IMR-90 (cell line): Measurements from ENCODE around the gene SEC61B. TPM values are rescaled to one million over a fixed set of nuclear protein-coding genes. Genes with fewer than 3 reads are reported as not detected.

Source experiments
- ATAC-seq: fragments of 200-7000 bp; cut with Tn5 transposase; 2 replicates; pipeline ENCODE4 v1.9.1; 2020; ENCODE audit warnings: low read depth, mild to moderate bottlenecking, moderate library complexity
- BruUV-seq: library from RNA; stranded (reverse); fragments of 400-500 nt; replicated peaks from 2 replicates; lab custom pipeline; 2021; lab: Mats Ljungman, UMichigan
- CTCF ChIA-PET: fragments of 300-600 bp; formaldehyde crosslinking; extraction: SDS; loops from one replicate; lab custom pipeline; 2021; ENCODE audit warnings: antibody characterized with exemption; lab: Yijun Ruan, JAX
- POLR2A ChIA-PET: fragments of 300-600 bp; sonication (Branson Sonifier 250); formaldehyde crosslinking; loops from one replicate; lab custom pipeline; 2022; ENCODE audit warnings: antibody characterized with exemption; ENCODE audit not compliant: unreplicated experiment; lab: Charles Lee
- DNase-seq: peaks from one replicate; pipeline ENCODE4 v3.0.0; 2013
- H2AFZ ChIP-seq: replicated peaks from 2 replicates; pipeline ENCODE3; 2013; ENCODE audit warnings: low read length, mild to moderate bottlenecking; ENCODE audit not compliant: poor library complexity
- H2AK5ac ChIP-seq: 2 replicates; pipeline ENCODE4 v1.6.1; 2013; ENCODE audit warnings: low read depth, low read length, inconsistent platforms
- H2AK9ac ChIP-seq: replicated peaks from 2 replicates; pipeline ENCODE3; 2013; ENCODE audit warnings: mild to moderate bottlenecking, low read depth, low read length, moderate library complexity; ENCODE audit not compliant: poor library complexity
- H2BK120ac ChIP-seq: 2 replicates; pipeline ENCODE4 v1.6.1; 2013; ENCODE audit warnings: low read depth, low read length, inconsistent platforms
- H2BK15ac ChIP-seq: 3 replicates; pipeline ENCODE4 v1.6.1; 2013; ENCODE audit warnings: low read depth, low read length, inconsistent platforms
- H2BK20ac ChIP-seq: 2 replicates; pipeline ENCODE4 v1.6.1; 2013; ENCODE audit warnings: low read depth, mild to moderate bottlenecking, inconsistent platforms, low read length, moderate library complexity
- H2BK5ac ChIP-seq: 2 replicates; pipeline ENCODE4 v1.6.1; 2013; ENCODE audit warnings: mild to moderate bottlenecking, low read depth, low read length, inconsistent platforms; ENCODE audit not compliant: poor library complexity, severe bottlenecking
- H3K14ac ChIP-seq: replicated peaks from 2 replicates; pipeline ENCODE4 v1.6.1; 2013; ENCODE audit warnings: low read depth, low read length, inconsistent platforms
- H3K18ac ChIP-seq: 2 replicates; pipeline ENCODE4 v1.6.1; 2013; ENCODE audit warnings: low read depth, low read length, control low read depth
- H3K23ac ChIP-seq: 2 replicates; pipeline ENCODE4 v1.6.1; 2013; ENCODE audit warnings: low read depth, low read length, inconsistent platforms
- H3K27ac ChIP-seq: 2 replicates; pipeline ENCODE4 v1.5.1; 2013; ENCODE audit warnings: mild to moderate bottlenecking, control low read depth, low read length; ENCODE audit not compliant: insufficient read depth
- H3K27me3 ChIP-seq: 2 replicates; pipeline ENCODE4 v1.6.1; 2013; ENCODE audit warnings: low read length; ENCODE audit not compliant: control insufficient read depth, insufficient read depth
- H3K36me3 ChIP-seq: 2 replicates; pipeline ENCODE4 v1.6.1; 2013; ENCODE audit warnings: low read length, mixed read lengths; ENCODE audit not compliant: control insufficient read depth, insufficient read depth
- H3K4ac ChIP-seq: 2 replicates; pipeline ENCODE4 v1.6.1; 2013; ENCODE audit warnings: low read depth, low read length, inconsistent platforms
- H3K4me1 ChIP-seq: 2 replicates; pipeline ENCODE4 v1.6.1; 2013; ENCODE audit warnings: low read length, mixed read lengths; ENCODE audit not compliant: control insufficient read depth, insufficient read depth
- H3K4me2 ChIP-seq: 2 replicates; pipeline ENCODE4 v1.6.1; 2013; ENCODE audit warnings: low read depth, mild to moderate bottlenecking, control low read depth, low read length, moderate library complexity
- H3K4me3 ChIP-seq: 2 replicates; pipeline ENCODE4 v1.5.1; 2013; ENCODE audit warnings: low read depth, mild to moderate bottlenecking, control low read depth, low read length, moderate library complexity; ENCODE audit not compliant: insufficient read depth
- H3K56ac ChIP-seq: 2 replicates; pipeline ENCODE4 v1.6.1; 2013; ENCODE audit warnings: low read length, inconsistent platforms; ENCODE audit not compliant: insufficient read depth; ENCODE audit errors: extremely low read depth
- H3K79me1 ChIP-seq, 2 experiments: 2 replicates each; pipeline ENCODE4 v1.6.1; 2013; ENCODE audit warnings: low read length in 2 of 2, inconsistent platforms in 1 of 2, low read depth in 1 of 2
- H3K9ac ChIP-seq: 2 replicates; pipeline ENCODE4 v1.6.1; 2013; ENCODE audit warnings: low read depth, low read length, control low read depth
- H3K9me1 ChIP-seq: 2 replicates; pipeline ENCODE4 v1.6.1; 2013; ENCODE audit warnings: low read length, inconsistent platforms; ENCODE audit not compliant: insufficient read depth
- H3K9me3 ChIP-seq: 2 replicates; pipeline ENCODE4 v1.6.1; 2013; ENCODE audit warnings: low read length; ENCODE audit not compliant: control insufficient read depth, insufficient read depth
- H4K20me1 ChIP-seq: 2 replicates; pipeline ENCODE4 v1.6.1; 2013; ENCODE audit warnings: low read length, inconsistent platforms; ENCODE audit not compliant: insufficient read depth
- H4K5ac ChIP-seq: 2 replicates; pipeline ENCODE4 v1.6.1; 2013; ENCODE audit warnings: mild to moderate bottlenecking, low read depth, low read length, control low read depth
- H4K8ac ChIP-seq, 2 experiments: 2 replicates each; pipeline ENCODE4 v1.6.1; 2013; ENCODE audit warnings: low read depth in 2 of 2, low read length in 2 of 2, control low read depth in 1 of 2, inconsistent platforms in 1 of 2
- H4K91ac ChIP-seq: 2 replicates; pipeline ENCODE4 v1.6.1; 2013; ENCODE audit warnings: low read depth, low read length, inconsistent platforms; ENCODE audit not compliant: insufficient read depth
- CEBPB ChIP-seq: IDR thresholded peaks from 2 replicates; pipeline ENCODE4 v1.6.1; 2012; ENCODE audit warnings: low read depth, low read length, improper control_type of control experiment
- FOS ChIP-seq: fragments of 150-350 bp; IDR thresholded peaks from 2 replicates; pipeline ENCODE4 v1.6.1; 2016; ENCODE audit warnings: low read depth, low read length
- MXI1 ChIP-seq: IDR thresholded peaks from 2 replicates; pipeline ENCODE4 v1.6.1; 2012; ENCODE audit warnings: low read depth, mild to moderate bottlenecking, low read length, moderate library complexity, borderline replicate concordance
- RAD21 ChIP-seq: IDR thresholded peaks from 2 replicates; pipeline ENCODE4 v1.6.1; 2012; ENCODE audit warnings: low read length, improper control_type of control experiment
- RCOR1 ChIP-seq: IDR thresholded peaks from 2 replicates; pipeline ENCODE4 v1.6.1; 2012; ENCODE audit warnings: mild to moderate bottlenecking, low read length, improper control_type of control experiment; ENCODE audit not compliant: insufficient replicate concordance
- RFX5 ChIP-seq: IDR thresholded peaks from 2 replicates; pipeline ENCODE4 v1.8.0; 2012; ENCODE audit warnings: low read depth, mild to moderate bottlenecking, low read length, moderate library complexity
- WGBS, 2 experiments: methylation state at CpG; one replicate each; pipeline versions ENCODE4 v1.1.5 to v1.1.7; 2013; ENCODE audit warnings: missing lambda C conversion rate in 2 of 2; ENCODE audit not compliant: insufficient read length in 1 of 2; ENCODE audit errors: extremely low coverage in 2 of 2; 5-methylcytosine and 5-hydroxymethylcytosine counted together
- dilution Hi-C: fragments of 300-500 bp; cut with HindIII; formaldehyde crosslinking; loops from one replicate; pipeline ENCODE4 v1.14.3; 2018; ENCODE audit warnings: low sequenced_read_pairs; ENCODE audit not compliant: unreplicated experiment
- in situ Hi-C: fragments of 300-500 bp; cut with MboI; formaldehyde crosslinking; loops from 3 replicates; pipeline ENCODE4 v1.14.3; 2019; ENCODE audit warnings: low sequenced_read_pairs, inconsistent platforms, mixed read lengths
- intact Hi-C: fragments of 100-400 bp; cut with micrococcal nuclease; formaldehyde crosslinking; loops from 2 replicates; pipeline ENCODE4 v1.10.0; 2022
- polyA plus RNA-seq, 3 experiments: library from polyadenylated mRNA; depleted of rRNA; stranded (reverse); fragments of >200 nt; gene quantifications; 2 replicates each; pipeline ENCODE4 v1.2.3, GENCODE V29; 2012; ENCODE audit warnings: low replicate concordance in 1 of 3
- total RNA-seq: library from RNA; depleted of rRNA; stranded (reverse); fragments of >200 nt; gene quantifications from 2 replicates; pipeline ENCODE4 v1.2.3, GENCODE V29; 2012

The SEC61B gene
- total and polyA plus RNA-seq, 2 of the 4 experiments (the other 2 are of a cell fraction): 180 to 281 TPM

DNA sequence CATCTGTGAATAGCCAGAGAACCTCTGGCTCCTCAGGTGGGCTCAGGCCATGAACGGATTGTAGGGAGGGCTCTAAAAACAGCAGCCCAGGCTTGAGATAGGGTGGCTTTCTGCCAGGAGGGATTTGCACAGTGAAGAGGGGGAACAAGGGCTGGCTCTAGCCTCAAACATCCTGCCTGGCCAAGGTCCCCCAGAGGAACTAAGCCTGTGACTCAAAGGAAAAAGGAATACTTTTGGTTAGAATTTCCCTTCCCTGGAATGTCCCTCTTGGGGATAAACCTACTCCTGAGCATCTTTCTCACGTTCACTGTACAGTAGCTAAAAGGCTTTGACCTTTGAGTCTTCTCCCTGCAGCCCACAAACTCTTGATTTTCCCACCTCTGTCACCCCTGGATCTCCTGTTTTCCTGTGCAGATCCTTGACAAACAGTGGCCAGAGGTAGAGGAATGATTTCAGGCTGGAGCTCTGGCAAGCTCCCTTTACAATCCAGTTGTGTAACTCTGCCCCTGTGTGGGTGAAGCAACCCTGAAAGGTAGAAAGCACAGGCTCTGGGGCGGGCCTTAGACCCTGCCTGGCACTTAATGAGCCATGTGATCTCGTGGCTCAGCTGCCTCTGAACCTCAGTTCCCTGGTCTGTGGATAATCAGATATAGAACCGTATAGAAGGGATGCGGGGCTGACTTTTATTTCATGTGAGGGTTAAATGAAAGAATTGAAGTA, 17.4 kb downstream of the SEC61B start:
- ChIA-PET POLR2A (no interaction called here), CTCF (interaction anchor here (0.6 to 1.5 kb wide), 2 partner anchors 8 to 98 kb away, joined by 3 read pairs; no protein-coding TSS in a partner anchor)
- ATAC-seq: peak; percentile 70
- no peak overlapping the region for H3K14ac ChIP-seq
- H3K79me1 ChIP-seq: no peaks in the 10 kb centered on the region
- no peaks in the 10 kb centered on the region for H3K9me3 ChIP-seq
- H3K4me1 ChIP-seq: no peaks in the 10 kb centered on the region
- intact Hi-C loops (no loop called here), in situ Hi-C loops (no loop called here), dilution Hi-C loops (no loop called here)
- H3K4ac ChIP-seq: no peak overlapping the region
- WGBS, 2 experiments: 62% methylated on average over 2 of the region's 6 CpGs; no CpG with 5 or more reads in 1 of the 2 experiments
- no peak overlapping the region for H3K56ac ChIP-seq
- peak overlapping the region; percentile 13 for H2AFZ ChIP-seq
- no peak overlapping the region for H2BK120ac ChIP-seq
- no TSS peak for BruUV-seq
- no peak overlapping the region for H3K27ac ChIP-seq
- no peak overlapping the region for H3K4me2 ChIP-seq
- H2BK5ac ChIP-seq: no peak overlapping the region
- no peak overlapping the region for H3K23ac ChIP-seq
- H3K18ac ChIP-seq: no peak overlapping the region
- no peaks in the 10 kb centered on the region for H4K20me1 ChIP-seq
- no peaks in the 10 kb centered on the region for H3K27me3 ChIP-seq
- H2BK15ac ChIP-seq: no peak overlapping the region
- TF ChIP-seq FOS (no peak), RCOR1 (no peak), RFX5 (no peak), CEBPB (peak; percentile 51), MXI1 (no peak), RAD21 (no peak)
- H2BK20ac ChIP-seq: no peak overlapping the region
- H3K4me3 ChIP-seq: no peak overlapping the region
- no peak overlapping the region for H4K91ac ChIP-seq
- H3K9ac ChIP-seq: no peak overlapping the region
- H4K5ac ChIP-seq: no peak overlapping the region
- no peak overlapping the region for H2AK9ac ChIP-seq
- no peak overlapping the region for H4K8ac ChIP-seq
- DNase-seq: peak; percentile 36
- H3K36me3 ChIP-seq: no peaks in the 10 kb centered on the region
- no peak overlapping the region for H2AK5ac ChIP-seq
- no peaks in the 10 kb centered on the region; the same call in none of the 2 replicates for H3K9me1 ChIP-seq
